K562 (cell line): Measurements from ENCODE around the gene DMAC1. TPM values are rescaled to one million over a fixed set of nuclear protein-coding genes. Genes with fewer than 3 reads are reported as not detected.
A peak's percentile ranks its signal among the peaks of the same experiment; 100 is the strongest.

Experiments
- ATAC-seq: fragments of 200-7000 bp; cut with Tn5 transposase; 3 replicates; pipeline ENCODE4 v1.9.1; 2020; ENCODE audit warnings: moderate library complexity
- BruUV-seq: library from RNA; stranded (reverse); fragments of 400-500 nt; replicated peaks from 2 replicates; lab custom pipeline; 2021; lab: Mats Ljungman, UMichigan
- CTCF ChIA-PET: fragments of 300-600 bp; formaldehyde crosslinking; extraction: SDS; loops from one replicate; lab custom pipeline; 2021; ENCODE audit warnings: low intra/inter-chr PET ratio; lab: Yijun Ruan, JAX
- POLR2A ChIA-PET: fragments of 300-600, 350-650 bp; sonication (Branson Sonifier 250); formaldehyde crosslinking; extraction: SDS; loops from one replicate; lab custom pipeline; 2021; ENCODE audit warnings: antibody characterized with exemption, inconsistent platforms; lab: Yijun Ruan, JAX
- DNase-seq, 4 experiments: peaks; one replicate each; pipeline versions ENCODE4 v3.0.0 to v3.0.0-alpha.2; 2011 to 2018; ENCODE audit warnings: low spot score in 3 of 4, mixed read lengths in 3 of 4; ENCODE audit errors: extremely low read depth in 1 of 4
- FAIRE-seq: peaks from 2 replicates; lab custom pipeline; 2011; peaks lifted over from hg19 to GRCh38; lab: Jason Lieb, UNC
- H2AFZ ChIP-seq: 2 replicates; pipeline ENCODE4 v1.6.0; 2011; ENCODE audit warnings: low read depth, low read length, control low read depth, inconsistent platforms
- H3K27ac ChIP-seq: fragments of 200-600 bp; 3 replicates; pipeline ENCODE4 v1.8.0; 2011; ENCODE audit warnings: low read depth, mild to moderate bottlenecking, control low read depth, inconsistent platforms, low read length, moderate library complexity, mixed read lengths; ENCODE audit errors: extremely low read depth
- H3K27me3 ChIP-seq, 2 experiments: fragments of 300-600 bp in 1 of 2; 2 replicates in 1 of 2; 3 replicates in 1 of 2; pipeline versions ENCODE4 v1.6.0 to v1.8.0; 2011; ENCODE audit warnings: inconsistent platforms in 2 of 2, low read length in 2 of 2, mild to moderate bottlenecking in 1 of 2, mixed read lengths in 1 of 2, moderate library complexity in 1 of 2; ENCODE audit not compliant: control insufficient read depth in 2 of 2, insufficient read depth in 2 of 2
- H3K36me3 ChIP-seq: fragments of 300-600 bp; 3 replicates; pipeline ENCODE4 v1.8.0; 2011; ENCODE audit warnings: mild to moderate bottlenecking, low read length, inconsistent platforms; ENCODE audit not compliant: control insufficient read depth, insufficient read depth
- H3K4me1 ChIP-seq, 2 experiments: fragments of 200-600 bp in 1 of 2; replicated peaks in 1 of 2; 2 replicates in 1 of 2; 3 replicates in 1 of 2; pipeline versions ENCODE4 v1.5.1 to v1.8.0; 2011; ENCODE audit warnings: inconsistent platforms in 2 of 2, low read length in 2 of 2, mild to moderate bottlenecking in 1 of 2, mixed read lengths in 1 of 2, moderate library complexity in 1 of 2; ENCODE audit not compliant: control insufficient read depth in 2 of 2, insufficient read depth in 2 of 2
- H3K4me2 ChIP-seq: 2 replicates; pipeline ENCODE4 v1.6.1; 2011; ENCODE audit warnings: low read length, control low read depth, inconsistent platforms, mixed read lengths; ENCODE audit not compliant: insufficient read depth
- H3K4me3 ChIP-seq: fragments of 200-600 bp; sonication (generic), shearing (Covaris generic); 2 replicates; pipeline ENCODE4 v1.5.1; 2016; ENCODE audit warnings: control low read depth, inconsistent platforms
- H3K79me2 ChIP-seq: fragments of 200-600 bp; 3 replicates; pipeline ENCODE4 v1.8.0; 2011; ENCODE audit warnings: low read length, inconsistent platforms; ENCODE audit not compliant: control insufficient read depth, insufficient read depth
- H3K9ac ChIP-seq, 2 experiments: 2 replicates each; pipeline versions ENCODE4 v1.6.0 to v1.6.1; 2011; ENCODE audit warnings: low read depth in 2 of 2, low read length in 2 of 2, control low read depth in 1 of 2, inconsistent platforms in 1 of 2, mild to moderate bottlenecking in 1 of 2, mixed read lengths in 1 of 2; ENCODE audit not compliant: insufficient read depth in 1 of 2
- H3K9me1 ChIP-seq: one replicate; pipeline ENCODE4 v1.6.0; 2011; ENCODE audit warnings: inconsistent platforms, mild to moderate bottlenecking, low read length, moderate library complexity; ENCODE audit not compliant: control insufficient read depth, insufficient read depth
- H3K9me3 ChIP-seq: replicated peaks from 2 replicates; pipeline ENCODE4 v1.5.1; 2011; ENCODE audit warnings: low read depth, low read length, inconsistent platforms; ENCODE audit not compliant: control insufficient read depth, insufficient read depth
- H4K20me1 ChIP-seq: replicated peaks from 2 replicates; pipeline ENCODE4 v1.6.1; 2011; ENCODE audit warnings: low read length, inconsistent platforms, mixed read lengths; ENCODE audit not compliant: control insufficient read depth, insufficient read depth
- CAMTA2 ChIP-seq: fragments of 250-450 bp; sonication (Bioruptor Pico); conservative IDR thresholded peaks from 2 replicates; pipeline ENCODE4 v1.5.1; 2022
- CEBPB ChIP-seq: fragments of 450-650 bp; IDR thresholded peaks from 2 replicates; pipeline ENCODE4 v1.6.1; 2016; ENCODE audit warnings: missing genetic modification characterization, missing compliant biosample characterization
- CHD7 ChIP-seq: fragments of 200-600 bp; sonication (generic); IDR thresholded peaks from one replicate; pipeline ENCODE4 v1.6.1; 2012; ENCODE audit warnings: mild to moderate bottlenecking, low read depth, low read length, inconsistent platforms
- ETS2 ChIP-seq: IDR thresholded peaks from 2 replicates; pipeline ENCODE4 v1.6.1; 2016; ENCODE audit warnings: borderline replicate concordance, missing genetic modification characterization, mild to moderate bottlenecking, moderate library complexity, missing compliant biosample characterization; ENCODE audit not compliant: poor library complexity, severe bottlenecking
- FOXP1 ChIP-seq: sonication (generic); formaldehyde crosslinking; IDR thresholded peaks from 2 replicates; pipeline ENCODE4 v1.8.0; 2022; ENCODE audit warnings: mild to moderate bottlenecking, missing genetic modification reagents
- MECOM ChIP-seq: fragments of 250-450 bp; sonication (Bioruptor Pico); IDR thresholded peaks from 2 replicates; pipeline ENCODE4 v1.8.0; 2022; ENCODE audit warnings: inconsistent platforms
- RBBP5 ChIP-seq: fragments of 200-600 bp; sonication (generic); IDR thresholded peaks from 2 replicates; pipeline ENCODE4 v1.6.1; 2012; ENCODE audit warnings: borderline replicate concordance, mild to moderate bottlenecking, low read length, control low read depth, inconsistent platforms; ENCODE audit not compliant: insufficient read depth, poor library complexity, severe bottlenecking
- SMARCA5 ChIP-seq: fragments of 450-650 bp; IDR thresholded peaks from 2 replicates; pipeline ENCODE4 v1.6.1; 2016
- SPI1 ChIP-seq: IDR thresholded peaks from 2 replicates; pipeline ENCODE4 v1.6.1; 2011; ENCODE audit warnings: low read depth, low read length, control low read depth, borderline replicate concordance
- YY1 ChIP-seq, 3 experiments: IDR thresholded peaks; 2 replicates each; pipeline ENCODE4 v1.6.1; 2011; ENCODE audit warnings: low read length in 2 of 3, mild to moderate bottlenecking in 2 of 3, moderate library complexity in 2 of 3, borderline replicate concordance in 1 of 3, control low read depth in 1 of 3, low read depth in 1 of 3; ENCODE audit not compliant: insufficient read depth in 3 of 3, insufficient replicate concordance in 2 of 3, control insufficient read depth in 1 of 3, insufficient read length in 1 of 3; ENCODE audit errors: extremely low read depth in 1 of 3
- WGBS: fragments of 100-300 bp; shearing (Covaris generic); methylation state at CpG from one replicate; pipeline ENCODE4 v1.1.6; 2016; ENCODE audit warnings: low coverage, mixed read lengths; ENCODE audit not compliant: insufficient coverage; ENCODE audit errors: missing lambda C conversion rate; 5-methylcytosine and 5-hydroxymethylcytosine counted together
- in situ Hi-C: fragments of 300-500 bp; cut with MboI; formaldehyde crosslinking; loops from 4 replicates; pipeline ENCODE4 v1.15.0; 2018; ENCODE audit warnings: inconsistent platforms, mixed read lengths
- intact Hi-C: fragments of 100-400 bp; cut with micrococcal nuclease; formaldehyde crosslinking; loops from 2 replicates; pipeline ENCODE4 v1.14.2; 2022
- polyA plus RNA-seq, 8 experiments: library from polyadenylated mRNA; depleted of rRNA in 4 of 8; stranded (reverse) in 5 of 8; unstranded in 3 of 8; fragments of >200 nt; fragmentation: Nextera tagmentation in 2 of 8; fragmentation: Illumina TruSeq in 1 of 8; extraction: Ambion mirVana in 2 of 8; extraction: Trizol in 1 of 8; gene quantifications; 2 replicates each; pipeline versions ENCODE4 v1.2.1 to v1.2.3, GENCODE V29; 2011 to 2014; ENCODE audit warnings: inconsistent platforms in 1 of 8, missing spikeins in 1 of 8
- total RNA-seq, 7 experiments: library from RNA; depleted of rRNA in 6 of 7; stranded (reverse); fragments of >200 nt in 6 of 7; fragmentation: Illumina TruSeq in 2 of 7; extraction: Trizol in 2 of 7; gene quantifications; 2 replicates each; pipeline versions ENCODE4 v1.2.1 to v1.2.3, GENCODE V29; 2011 to 2021; ENCODE audit warnings: low replicate concordance in 1 of 7
- TF ChIP-seq, protein P1 (sequence below): sonication (generic); formaldehyde crosslinking; IDR thresholded peaks from 2 replicates; pipeline ENCODE4 v1.9.0; 2022; ENCODE audit warnings: mild to moderate bottlenecking, missing genetic modification reagents

The DMAC1 gene
- total and polyA plus RNA-seq, 9 of the 15 experiments (the other 6 are each of a cell fraction or from before 2014, with no cell fraction given), result 15.9 to 94.4 (median 38.4) TPM

- no peak for DNase-seq
- in situ Hi-C loops, result no loop called here
- Histone ChIP-seq H2AFZ (no peak overlapping the region), H3K27ac (no peak overlapping the region), H3K9ac (no peak overlapping the region), H3K4me1 (no peaks in the 10 kb centered on the region), H3K9me1 (no peaks in the 10 kb centered on the region), H3K79me2 (no peaks in the 10 kb centered on the region), H4K20me1 (no peaks in the 10 kb centered on the region), H3K27me3 (no peaks in the 10 kb centered on the region), H3K9me3 (no peaks in the 10 kb centered on the region), H3K4me2 (no peak overlapping the region), H3K4me3 (no peak overlapping the region), H3K36me3 (no peaks in the 10 kb centered on the region)
- intact Hi-C loops, result no loop called here
- WGBS, result 0% methylated on average over 1 of the region's 1 CpG
- no peak for ATAC-seq
- ChIA-PET POLR2A (no interaction called here), CTCF (no interaction called here)
- BruUV-seq, result no TSS peak
- no peak for FAIRE-seq
- no peak for TF ChIP-seq MECOM
- TF ChIP-seq CHD7, result no peak
- TF ChIP-seq CEBPB (tag), result peak; percentile 63
- TF ChIP-seq RBBP5, result no peak
- no peak for TF ChIP-seq YY1 (IDR thresholded peaks at IDR 0.05; ENCODE audit: borderline replicate concordance in 1 of 3, control insufficient read depth in 1 of 3, extremely low read depth in 1 of 3, insufficient read depth in 3 of 3, insufficient read length in 1 of 3, insufficient replicate concordance in 2 of 3, low read depth in 1 of 3, low read length in 2 of 3)
- no peak for TF ChIP-seq SPI1
- TF ChIP-seq, protein P1, sequence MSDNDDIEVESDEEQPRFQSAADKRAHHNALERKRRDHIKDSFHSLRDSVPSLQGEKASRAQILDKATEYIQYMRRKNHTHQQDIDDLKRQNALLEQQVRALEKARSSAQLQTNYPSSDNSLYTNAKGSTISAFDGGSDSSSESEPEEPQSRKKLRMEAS, result no peak
- no peak for TF ChIP-seq CAMTA2 (CRISPR knock-in tag)
- no peak for TF ChIP-seq SMARCA5
- no peak for TF ChIP-seq ETS2 (tag)
- no peak for TF ChIP-seq FOXP1
Measured at GRCh38 chr9:7819984-7820383, 20.4 kb upstream of the DMAC1 start.
